ENCODE data around the gene UTP20.

- TF ChIP-seq POLR2A (IDR thresholded peaks at IDR 0.05; ENCODE audit: low read depth, low read length) (no peak), MAZ (IDR thresholded peaks at IDR 0.05; ENCODE audit: borderline replicate concordance, low read depth, low read length) (no peak), RAD21 (IDR thresholded peaks at IDR 0.05; ENCODE audit: low read length) (no peak), SMC3 (IDR thresholded peaks at IDR 0.05; ENCODE audit: low read depth, low read length) (no peak), RFX5 (IDR thresholded peaks at IDR 0.05; ENCODE audit: low read depth, low read length) (no peak), MXI1 (IDR thresholded peaks at IDR 0.05; ENCODE audit: borderline replicate concordance, low read depth, low read length) (no peak), RCOR1 (IDR thresholded peaks at IDR 0.05; ENCODE audit: insufficient replicate concordance, low read length) (no peak), BHLHE40 (IDR thresholded peaks at IDR 0.05; ENCODE audit: low read depth, low read length) (no peak), CEBPB (IDR thresholded peaks at IDR 0.05; ENCODE audit: low read depth, low read length) (no peak)
- TF ChIP-seq, protein P1, sequence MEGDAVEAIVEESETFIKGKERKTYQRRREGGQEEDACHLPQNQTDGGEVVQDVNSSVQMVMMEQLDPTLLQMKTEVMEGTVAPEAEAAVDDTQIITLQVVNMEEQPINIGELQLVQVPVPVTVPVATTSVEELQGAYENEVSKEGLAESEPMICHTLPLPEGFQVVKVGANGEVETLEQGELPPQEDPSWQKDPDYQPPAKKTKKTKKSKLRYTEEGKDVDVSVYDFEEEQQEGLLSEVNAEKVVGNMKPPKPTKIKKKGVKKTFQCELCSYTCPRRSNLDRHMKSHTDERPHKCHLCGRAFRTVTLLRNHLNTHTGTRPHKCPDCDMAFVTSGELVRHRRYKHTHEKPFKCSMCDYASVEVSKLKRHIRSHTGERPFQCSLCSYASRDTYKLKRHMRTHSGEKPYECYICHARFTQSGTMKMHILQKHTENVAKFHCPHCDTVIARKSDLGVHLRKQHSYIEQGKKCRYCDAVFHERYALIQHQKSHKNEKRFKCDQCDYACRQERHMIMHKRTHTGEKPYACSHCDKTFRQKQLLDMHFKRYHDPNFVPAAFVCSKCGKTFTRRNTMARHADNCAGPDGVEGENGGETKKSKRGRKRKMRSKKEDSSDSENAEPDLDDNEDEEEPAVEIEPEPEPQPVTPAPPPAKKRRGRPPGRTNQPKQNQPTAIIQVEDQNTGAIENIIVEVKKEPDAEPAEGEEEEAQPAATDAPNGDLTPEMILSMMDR (conservative IDR thresholded peaks at IDR 0.05; ENCODE audit: low read depth, low read length): no peak
- TF ChIP-seq, protein P2, sequence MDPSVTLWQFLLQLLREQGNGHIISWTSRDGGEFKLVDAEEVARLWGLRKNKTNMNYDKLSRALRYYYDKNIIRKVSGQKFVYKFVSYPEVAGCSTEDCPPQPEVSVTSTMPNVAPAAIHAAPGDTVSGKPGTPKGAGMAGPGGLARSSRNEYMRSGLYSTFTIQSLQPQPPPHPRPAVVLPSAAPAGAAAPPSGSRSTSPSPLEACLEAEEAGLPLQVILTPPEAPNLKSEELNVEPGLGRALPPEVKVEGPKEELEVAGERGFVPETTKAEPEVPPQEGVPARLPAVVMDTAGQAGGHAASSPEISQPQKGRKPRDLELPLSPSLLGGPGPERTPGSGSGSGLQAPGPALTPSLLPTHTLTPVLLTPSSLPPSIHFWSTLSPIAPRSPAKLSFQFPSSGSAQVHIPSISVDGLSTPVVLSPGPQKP (IDR thresholded peaks at IDR 0.05; ENCODE audit: borderline replicate concordance, low read depth, low read length): no peak
These were observed 42.6 kb downstream of the UTP20 start for GRCh38 chr12:101322480-101322879.

All from IMR-90 (cell line).